Brain pericyte (primary cell): ENCODE results near the gene CCDC61.

Experiments
- DNase-seq: peaks from one replicate; pipeline ENCODE4 v3.0.0-alpha.2; 2012; ENCODE audit warnings: low read depth, low spot score

The CCDC61 gene

GRCh38 chr19:46015687-46016425 is 20.6 kb downstream of the CCDC61 start:
- DNase-seq, result no peak

DNA sequence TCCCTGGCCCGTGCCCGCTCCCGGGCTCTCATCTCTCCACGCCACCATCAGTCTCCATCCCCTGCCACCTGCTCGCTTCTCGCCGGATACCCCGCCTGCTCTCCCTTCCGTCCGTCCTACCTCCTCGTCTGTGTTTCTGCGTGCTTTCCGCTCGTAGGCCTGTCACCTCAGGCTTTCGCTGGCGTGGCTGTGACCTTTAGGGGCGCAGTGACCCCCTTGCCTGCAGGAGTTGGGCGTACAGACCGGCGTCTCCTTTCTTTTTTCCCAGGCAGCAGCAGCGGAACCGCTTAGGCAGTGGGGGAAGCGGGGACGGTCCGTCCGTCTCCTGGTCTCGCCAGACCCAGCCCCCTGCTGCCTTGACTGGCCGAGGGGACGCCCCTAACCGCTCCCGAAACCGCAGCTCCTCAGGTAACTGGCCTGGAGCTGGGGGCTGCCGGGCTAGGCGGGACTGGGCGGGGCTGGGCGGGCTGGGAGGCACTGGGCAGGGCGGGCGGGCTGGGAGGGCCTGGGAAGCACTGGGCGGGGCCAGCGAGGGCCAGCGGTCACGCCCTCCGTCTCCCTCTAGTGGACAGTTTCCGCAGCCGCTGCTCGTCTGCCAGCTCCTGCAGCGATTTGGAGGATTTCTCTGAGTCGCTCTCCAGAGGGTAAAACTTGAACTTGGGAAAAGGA is 21.3 kb downstream of the CCDC61 start:
- DNase-seq, result no peak

GRCh38 chr19:46017095-46017429 is 21.8 kb downstream of the CCDC61 start:
- DNase-seq, result no peak

DNA sequence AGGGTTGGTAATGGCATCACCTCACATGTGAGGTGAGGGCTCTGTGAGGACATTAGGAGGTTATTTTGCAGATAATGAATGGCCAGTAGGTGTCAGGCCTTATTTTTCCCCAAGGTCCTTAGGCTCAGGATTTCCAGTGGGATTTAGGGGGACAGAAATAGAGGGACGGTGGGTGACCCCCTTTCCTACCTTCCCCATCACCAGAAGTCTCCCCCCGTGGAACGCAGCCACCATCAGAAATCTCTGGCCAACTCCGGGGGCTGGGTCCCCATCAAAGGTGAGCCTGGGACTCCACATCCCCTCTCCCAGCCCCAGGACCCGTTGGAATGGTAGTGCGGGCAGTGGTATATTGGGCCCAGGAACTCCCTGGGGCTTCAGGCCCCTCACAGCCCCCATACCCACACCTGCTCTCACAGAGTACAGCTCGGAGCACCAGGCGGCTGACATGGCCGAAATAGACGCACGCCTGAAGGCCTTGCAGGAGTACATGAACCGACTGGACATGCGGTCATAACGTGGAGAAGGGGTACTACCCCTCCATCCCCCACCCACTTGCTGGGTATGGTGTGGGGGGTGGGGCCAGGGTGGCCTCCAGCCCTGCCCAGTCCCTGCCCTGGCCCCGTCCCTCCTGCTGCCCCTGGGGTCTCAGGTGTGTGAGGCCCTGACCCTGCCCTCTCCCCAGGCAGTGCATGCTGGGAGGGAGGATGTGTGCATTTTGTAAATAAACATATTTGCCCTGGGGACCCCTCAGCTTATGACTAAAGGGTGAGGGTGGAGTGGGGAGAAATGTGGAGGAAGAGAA is 22.8 kb downstream of the CCDC61 start:
- no peak for DNase-seq

DNA sequence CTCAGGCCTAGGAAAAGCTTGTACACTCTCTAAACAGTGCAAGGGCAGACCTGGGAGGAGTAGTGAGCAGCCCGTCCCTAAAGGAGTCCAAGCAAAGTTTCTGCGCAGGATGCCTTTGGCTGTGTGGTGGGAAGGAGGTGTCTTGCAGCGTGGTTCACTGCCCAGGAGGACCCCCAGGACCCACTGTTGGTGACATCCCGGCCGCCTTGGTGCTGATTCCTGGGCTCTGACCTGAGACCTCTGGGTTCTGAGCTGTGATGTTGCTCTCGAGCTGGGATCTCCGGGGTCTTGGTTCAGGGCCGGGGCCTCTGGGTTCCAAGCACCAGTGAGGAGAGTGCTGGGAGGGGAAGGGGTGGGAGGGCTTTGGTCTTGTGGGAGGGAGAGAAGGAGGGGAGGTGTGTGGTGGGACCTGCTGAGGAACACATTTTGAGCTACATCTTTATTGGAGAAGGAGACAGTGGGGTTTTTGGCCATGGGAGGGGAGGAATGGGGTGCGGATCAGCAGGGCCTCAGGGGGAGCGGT is 23.5 kb downstream of the CCDC61 start:
- DNase-seq, result no peak

DNA sequence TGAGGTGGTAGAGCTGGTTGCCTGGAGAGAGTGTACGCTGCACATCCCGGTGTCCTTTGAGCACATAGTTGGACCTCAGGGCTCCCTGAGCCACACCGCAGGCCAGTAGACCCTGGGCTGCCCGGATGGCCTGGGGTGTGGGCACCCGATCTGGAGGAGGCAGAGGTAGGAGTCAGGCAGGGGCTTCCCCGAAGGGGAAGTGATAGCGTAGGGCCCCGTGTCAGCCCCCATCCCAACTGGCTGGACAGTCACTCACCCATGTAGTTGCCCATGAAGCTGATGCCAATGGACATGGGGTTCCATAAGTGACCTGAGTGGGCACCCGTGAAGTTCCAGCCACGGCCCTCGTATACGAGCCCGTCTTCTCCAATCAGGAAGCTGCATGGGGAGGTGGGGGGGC is 24.0 kb downstream of the CCDC61 start:
- no peak for DNase-seq

- no peak for DNase-seq
Measured at GRCh38 chr19:46020819-46021125, 25.5 kb downstream of the CCDC61 start.

GRCh38 chr19:46021531-46022041 is 26.3 kb downstream of the CCDC61 start:
- DNase-seq, result no peak

DNA sequence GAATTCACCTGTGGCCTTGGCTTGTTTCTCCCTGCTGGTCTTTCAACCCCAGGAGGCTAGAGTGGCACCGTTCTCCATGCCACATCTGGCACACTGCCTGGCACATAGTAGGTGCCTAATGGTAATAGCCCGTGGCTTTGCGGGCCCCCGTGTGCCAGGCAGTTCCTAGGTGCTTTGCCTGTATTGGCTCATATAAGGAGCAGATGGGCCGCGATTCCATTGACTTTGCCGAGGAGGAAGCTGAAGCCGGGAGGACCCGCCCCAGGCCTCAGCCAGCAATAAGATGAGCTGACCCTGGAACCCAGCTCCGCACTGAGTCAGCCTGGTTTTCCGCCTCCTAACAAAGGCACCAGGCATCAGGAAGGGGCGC is 26.8 kb downstream of the CCDC61 start:
- no peak for DNase-seq

DNA sequence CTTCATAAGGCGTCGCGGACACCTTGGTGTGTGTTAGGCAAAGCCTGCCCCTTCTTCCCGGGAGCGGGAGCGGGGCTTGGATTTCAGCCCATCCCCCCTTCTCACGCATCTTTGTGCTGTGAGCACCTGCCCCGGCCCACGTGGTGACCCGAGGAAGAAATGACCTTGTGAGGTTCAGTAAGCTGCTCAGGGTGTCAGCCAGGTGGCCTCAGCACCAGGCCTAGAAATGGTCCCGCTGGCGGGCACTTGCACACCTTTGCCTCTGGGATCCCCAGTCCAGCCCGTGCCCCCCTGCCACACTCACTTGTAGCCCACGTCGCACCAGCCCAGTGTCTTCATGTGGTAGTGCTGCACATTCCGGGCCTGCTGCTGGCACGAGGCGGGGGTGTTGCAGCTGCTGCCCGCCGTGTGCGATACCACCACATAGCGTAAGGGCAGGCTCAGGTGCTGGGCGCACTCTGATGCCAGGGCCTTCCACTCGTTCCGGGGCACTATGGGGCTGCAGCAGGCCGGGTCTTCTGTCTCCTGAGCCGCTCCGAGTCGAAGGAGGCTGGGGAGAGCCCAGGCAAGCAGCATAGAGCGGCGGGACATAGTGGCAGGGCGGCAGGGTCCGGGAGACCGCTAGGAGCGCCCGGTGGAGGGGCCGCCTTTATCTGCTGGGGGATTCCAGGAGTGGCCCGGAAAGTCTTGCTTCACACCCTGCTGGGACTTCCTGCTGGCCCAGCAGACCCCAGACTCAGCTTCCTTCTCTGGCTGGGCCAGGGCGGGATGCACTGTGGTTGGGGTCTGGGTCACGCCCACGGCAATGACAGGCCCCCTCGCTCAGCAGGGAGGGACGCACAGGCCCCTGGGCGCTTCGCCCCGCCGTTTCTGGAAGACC is 27.4 kb downstream of the CCDC61 start, which contains the start of gene PGLYRP1:
Gene PGLYRP1 (minus strand): TSS at position 623 of the 880 bp plus-strand sequence. CDS start 32 bp downstream, at position 591.
- DNase-seq, result no peak

DNA sequence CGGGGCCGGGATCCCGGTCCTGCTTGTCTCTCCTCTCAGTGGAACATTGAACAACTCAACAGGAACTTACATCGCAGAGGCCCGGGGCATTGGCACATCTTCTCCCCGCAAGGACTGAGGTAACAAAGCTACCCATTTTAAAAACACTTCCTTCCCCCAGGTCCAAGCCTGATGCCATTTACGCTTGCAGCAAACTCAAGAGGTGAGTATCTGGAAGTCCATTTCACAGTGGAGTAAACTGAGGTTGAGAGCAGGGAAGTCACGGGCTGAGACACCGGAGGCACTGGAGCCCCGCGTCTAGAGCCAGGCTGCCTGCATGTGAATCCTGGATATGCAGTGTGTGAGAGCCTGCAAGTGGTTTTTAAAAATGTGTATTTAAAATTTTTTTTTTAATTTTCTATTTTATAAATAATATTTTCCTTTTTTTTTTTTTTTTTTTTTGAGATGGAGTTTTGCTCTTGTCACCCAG is 28.1 kb downstream of the CCDC61 start:
- no peak for DNase-seq

- no peak for DNase-seq
Measured at GRCh38 chr19:46025835-46026234, 30.6 kb downstream of the CCDC61 start.

DNA sequence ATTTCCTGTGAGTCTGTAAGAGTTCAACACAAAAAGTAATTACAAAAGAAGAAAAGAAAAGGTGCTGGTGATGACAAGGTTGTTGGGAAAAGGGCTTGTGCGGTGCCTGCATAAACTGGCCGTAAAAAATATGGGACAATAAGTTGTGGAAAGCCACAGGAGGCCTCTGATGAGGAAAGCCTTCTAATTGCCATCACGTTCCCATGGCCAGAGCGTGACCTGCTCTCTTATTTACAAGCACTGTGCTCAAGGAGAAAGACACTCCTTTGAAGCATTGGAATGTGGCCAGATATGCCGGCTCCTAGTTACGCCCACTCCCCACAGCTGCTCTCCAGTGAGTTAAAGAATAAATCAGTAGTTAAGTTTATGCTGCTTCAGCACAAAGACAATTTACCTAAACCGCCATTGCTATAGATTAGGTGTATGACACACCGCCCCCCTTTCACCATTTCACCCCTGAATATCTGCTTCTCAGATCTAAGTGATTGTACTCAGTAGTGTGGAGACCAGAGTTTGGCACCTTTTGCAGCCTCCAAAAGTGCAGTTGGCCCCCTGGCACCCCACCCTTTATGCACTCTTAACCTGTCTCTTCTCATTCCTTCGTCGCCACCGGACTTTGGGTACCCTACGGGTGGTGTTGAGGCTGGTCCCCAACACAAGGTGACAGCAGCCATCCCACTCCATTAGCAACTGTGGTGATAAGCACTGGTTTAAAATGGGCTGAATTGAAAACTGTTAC is 35.7 kb downstream of the CCDC61 start:
- DNase-seq, result no peak

DNA sequence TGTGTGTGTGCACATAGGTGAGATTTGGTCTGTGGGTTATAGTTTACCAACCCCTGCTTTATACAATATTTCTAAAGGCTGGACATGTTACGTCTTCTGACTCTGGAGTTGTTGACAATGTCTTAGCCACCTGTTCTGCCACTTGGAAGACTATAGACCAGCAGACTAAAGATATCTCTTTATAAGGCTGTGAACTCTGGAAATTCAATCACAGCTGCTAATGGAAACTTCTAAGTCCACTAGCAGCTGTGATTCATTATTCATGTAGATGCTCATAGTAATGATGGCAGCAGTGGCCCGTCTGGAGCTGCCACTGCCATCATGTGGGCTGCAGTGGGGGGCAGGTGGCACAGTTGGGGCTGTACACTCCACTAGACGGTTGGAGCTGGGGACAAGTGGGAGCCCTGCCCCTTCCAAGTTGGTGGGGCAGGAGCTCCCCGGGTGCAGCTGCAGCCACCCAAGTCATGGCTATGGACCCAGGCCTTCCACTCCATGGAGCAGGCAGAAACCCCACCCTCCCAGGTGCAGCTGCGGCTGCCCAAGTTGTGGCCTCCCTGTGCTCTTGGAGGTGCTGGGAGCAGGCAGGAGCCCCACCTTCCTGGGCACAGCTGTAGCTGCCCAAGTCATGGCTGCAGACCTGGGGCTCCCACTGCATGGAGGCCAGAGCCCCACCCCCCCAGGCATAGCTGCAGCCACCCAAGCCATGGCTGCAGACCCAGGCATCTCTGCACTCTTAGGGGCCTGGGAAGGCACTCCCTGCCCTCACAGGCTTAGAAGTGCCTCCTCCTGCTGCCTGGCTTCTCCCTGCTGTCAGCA is 36.7 kb downstream of the CCDC61 start:
- DNase-seq, result no peak

- DNase-seq, result no peak
Measured at GRCh38 chr19:46032597-46033025, 37.3 kb downstream of the CCDC61 start.

- no peak for DNase-seq
Measured at GRCh38 chr19:46033401-46033800, 38.1 kb downstream of the CCDC61 start.

GRCh38 chr19:46035546-46035945 is 40.3 kb downstream of the CCDC61 start:
- DNase-seq, result no peak

GRCh38 chr19:46035986-46036743 is 40.9 kb downstream of the CCDC61 start:
- DNase-seq, result no peak

- no peak for DNase-seq
Measured at GRCh38 chr19:46036744-46037128, 41.5 kb downstream of the CCDC61 start.
